ENCODE data around the gene RYR2.

- TF ChIP-seq EZH2 (IDR thresholded peaks at IDR 0.05; ENCODE audit: borderline replicate concordance, insufficient read depth, low read depth, low read length, poor library complexity, severe bottlenecking) = no peak
- TF ChIP-seq, protein P1, sequence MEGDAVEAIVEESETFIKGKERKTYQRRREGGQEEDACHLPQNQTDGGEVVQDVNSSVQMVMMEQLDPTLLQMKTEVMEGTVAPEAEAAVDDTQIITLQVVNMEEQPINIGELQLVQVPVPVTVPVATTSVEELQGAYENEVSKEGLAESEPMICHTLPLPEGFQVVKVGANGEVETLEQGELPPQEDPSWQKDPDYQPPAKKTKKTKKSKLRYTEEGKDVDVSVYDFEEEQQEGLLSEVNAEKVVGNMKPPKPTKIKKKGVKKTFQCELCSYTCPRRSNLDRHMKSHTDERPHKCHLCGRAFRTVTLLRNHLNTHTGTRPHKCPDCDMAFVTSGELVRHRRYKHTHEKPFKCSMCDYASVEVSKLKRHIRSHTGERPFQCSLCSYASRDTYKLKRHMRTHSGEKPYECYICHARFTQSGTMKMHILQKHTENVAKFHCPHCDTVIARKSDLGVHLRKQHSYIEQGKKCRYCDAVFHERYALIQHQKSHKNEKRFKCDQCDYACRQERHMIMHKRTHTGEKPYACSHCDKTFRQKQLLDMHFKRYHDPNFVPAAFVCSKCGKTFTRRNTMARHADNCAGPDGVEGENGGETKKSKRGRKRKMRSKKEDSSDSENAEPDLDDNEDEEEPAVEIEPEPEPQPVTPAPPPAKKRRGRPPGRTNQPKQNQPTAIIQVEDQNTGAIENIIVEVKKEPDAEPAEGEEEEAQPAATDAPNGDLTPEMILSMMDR (IDR thresholded peaks at IDR 0.05) = no peak
These were observed 12.0 kb upstream of the RYR2 start for GRCh38 chr1:237029850-237030535.
